Epidermal melanocyte (primary cell): ENCODE measurements around the gene IKZF3.
"Not testable (repeated sequence)": the region's sequence is repeated elsewhere in the genome, so short reads cannot be mapped to it uniquely, and the experiment has no call there.

Source experiments
- DNase-seq: peaks from one replicate; pipeline ENCODE4 v3.0.0; 2011; ENCODE audit warnings: low spot score; ENCODE audit not compliant: insufficient read length

The IKZF3 gene

GRCh38 chr17:39863918-39864746, at the start of gene IKZF3:
IKZF3 (minus strand) TSS chr17:39864312; CDS start chr17:39864126, 186 bp downstream.
- DNase-seq, result no peak

- DNase-seq, result no peak
Measured at GRCh38 chr17:39908789-39909352, 44.8 kb upstream of the IKZF3 start.

GRCh38 chr17:39904990-39905288, 40.8 kb upstream of the IKZF3 start:
- no peak for DNase-seq

GRCh38 chr17:39903158-39903884, 39.2 kb upstream of the IKZF3 start:
- no peak for DNase-seq

- DNase-seq, result not testable (repeated sequence)
Measured at GRCh38 chr17:39902027-39902426, 37.9 kb upstream of the IKZF3 start.

GRCh38 chr17:39899215-39899614, 35.1 kb upstream of the IKZF3 start:
- no peak for DNase-seq

GRCh38 chr17:39898088-39898487, 34.0 kb upstream of the IKZF3 start:
- DNase-seq, result no peak

GRCh38 chr17:39894681-39895376, 30.7 kb upstream of the IKZF3 start:
- DNase-seq, result no peak

- DNase-seq, result no peak
Measured at GRCh38 chr17:39889200-39889599, 25.1 kb upstream of the IKZF3 start.

GRCh38 chr17:39887078-39887477, 23.0 kb upstream of the IKZF3 start:
- DNase-seq, result no peak

- not testable (repeated sequence) for DNase-seq
Measured at GRCh38 chr17:39886102-39886501, 22.0 kb upstream of the IKZF3 start.

- no peak for DNase-seq
Measured at GRCh38 chr17:39872751-39873150, 8.6 kb upstream of the IKZF3 start.

GRCh38 chr17:39871801-39872200, 7.7 kb upstream of the IKZF3 start:
- DNase-seq, result no peak

GRCh38 chr17:39870776-39871175, 6.7 kb upstream of the IKZF3 start:
- no peak for DNase-seq

GRCh38 chr17:39868554-39868942, 4.4 kb upstream of the IKZF3 start:
- no peak for DNase-seq

GRCh38 chr17:39867880-39868553, 3.9 kb upstream of the IKZF3 start, which contains the start of gene ZPBP2:
ZPBP2 (plus strand) TSS chr17:39868202; CDS start chr17:39868355, 153 bp downstream.
- no peak for DNase-seq

- DNase-seq, result no peak
Measured at GRCh38 chr17:39867084-39867879, 3.2 kb upstream of the IKZF3 start.

GRCh38 chr17:39866013-39866730, 2.1 kb upstream of the IKZF3 start:
- no peak for DNase-seq

GRCh38 chr17:39863244-39863917, 731 bp downstream of the IKZF3 start:
- DNase-seq, result no peak
